ENCODE data around the gene ETFA.
"Not testable (repeated sequence)": the region's sequence is repeated elsewhere in the genome, so short reads cannot be mapped to it uniquely, and the experiment has no call there.

ETFA gene

GRCh38 chr15:76274226-76274625 is 37.0 kb downstream of the ETFA start:
- DNase-seq (ENCODE audit: low read depth, low spot score) = no peak

DNA sequence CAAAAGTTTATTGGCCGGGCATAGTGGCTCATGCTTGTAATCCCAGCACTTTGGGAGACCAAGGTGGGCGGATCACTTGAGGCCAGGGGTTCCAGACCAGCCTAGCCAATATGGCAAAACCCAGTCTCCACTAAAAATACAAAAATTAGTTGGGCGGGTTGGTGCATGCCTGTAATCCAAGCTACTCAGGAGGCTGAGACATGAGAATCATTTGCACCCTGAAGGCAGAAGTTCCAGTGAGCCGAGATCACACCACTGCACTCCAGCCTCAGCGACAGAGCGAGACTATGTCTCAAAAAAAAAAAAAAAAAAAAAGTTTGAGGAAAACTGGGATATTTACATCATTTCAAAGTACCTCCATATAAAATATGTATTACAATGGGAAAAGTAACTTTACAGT is 40.4 kb downstream of the ETFA start:
- no peak for DNase-seq (ENCODE audit: low read depth, low spot score)

GRCh38 chr15:76267077-76267476 is 44.2 kb downstream of the ETFA start:
- DNase-seq (ENCODE audit: low read depth, low spot score) = no peak

DNA sequence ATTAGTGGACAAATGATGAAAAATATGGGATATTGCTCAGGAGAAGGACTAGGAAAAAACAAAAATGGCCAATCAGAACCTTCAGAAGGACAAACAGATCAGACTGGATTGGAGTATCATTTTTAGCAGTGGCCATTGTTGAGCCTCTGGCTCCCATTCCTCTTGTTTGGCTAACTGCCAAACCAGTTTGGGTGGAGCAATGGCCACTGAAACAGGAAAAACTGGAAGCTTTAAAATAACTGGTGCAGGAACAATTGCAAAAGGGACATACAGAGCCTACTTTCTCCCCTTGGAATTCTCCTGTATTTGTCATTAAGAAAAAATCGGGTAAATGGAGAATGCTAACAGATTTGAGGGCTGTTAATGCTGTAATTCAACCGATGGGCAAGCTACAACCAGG is 45.5 kb downstream of the ETFA start:
- not testable (repeated sequence) for DNase-seq (ENCODE audit: low read depth, low spot score)

DNA sequence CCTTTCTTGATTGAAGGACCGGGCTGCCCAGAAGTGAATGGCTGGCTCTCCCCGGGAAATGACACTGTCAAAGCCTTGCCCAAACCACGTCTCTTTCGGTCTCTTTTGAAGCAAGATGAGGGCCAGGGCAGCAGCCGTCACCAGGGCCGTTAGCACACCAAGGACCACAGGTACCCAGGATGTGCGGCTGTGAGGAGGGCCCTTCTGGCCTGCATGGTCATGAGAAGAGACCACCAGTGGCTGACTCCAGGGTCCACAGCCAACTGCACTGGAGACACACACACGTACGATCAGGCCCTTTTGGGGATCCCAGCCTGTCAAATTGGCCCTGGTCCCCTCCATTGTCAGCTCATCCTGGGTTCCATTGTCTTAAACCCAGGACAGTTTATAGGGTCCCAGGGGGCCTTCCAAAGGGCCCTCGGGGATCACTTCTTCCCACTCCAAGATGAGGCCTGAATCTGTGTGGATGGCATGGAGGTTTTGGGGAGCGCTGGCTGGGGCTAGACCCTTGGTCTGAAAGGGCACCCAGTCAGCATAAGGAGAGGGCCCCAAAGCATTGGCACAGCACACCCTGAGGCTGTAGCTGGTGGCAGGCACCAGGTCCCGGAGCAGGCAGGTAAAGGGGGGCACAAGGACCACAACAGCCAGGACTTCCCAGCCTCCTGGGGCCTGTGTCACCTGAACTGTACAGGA is 50.9 kb downstream of the ETFA start:
- DNase-seq (ENCODE audit: low read depth, low spot score) = no peak

GRCh38 chr15:76259392-76259791 is 51.9 kb downstream of the ETFA start:
- no peak for DNase-seq (ENCODE audit: low read depth, low spot score)

DNA sequence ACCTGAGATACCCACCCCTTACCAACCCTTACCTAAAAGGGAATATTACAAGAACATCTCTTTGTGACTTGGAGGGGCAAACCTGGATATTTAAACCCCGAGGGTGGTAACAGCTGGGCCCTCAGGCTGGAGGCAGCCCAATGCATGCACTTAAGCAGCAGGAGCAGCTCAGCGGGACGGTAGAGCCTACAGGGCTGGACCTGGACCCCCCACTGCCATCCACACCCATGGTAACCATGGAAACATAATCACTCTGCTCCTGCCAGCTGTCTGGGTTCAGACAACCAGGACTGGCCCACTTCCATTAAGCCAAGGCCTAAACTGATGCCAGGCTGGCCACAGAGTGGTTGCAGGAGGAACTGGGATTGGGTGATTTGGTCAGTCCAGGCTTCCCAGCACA is 52.8 kb downstream of the ETFA start:
- DNase-seq (ENCODE audit: low read depth, low spot score) = no peak

DNA sequence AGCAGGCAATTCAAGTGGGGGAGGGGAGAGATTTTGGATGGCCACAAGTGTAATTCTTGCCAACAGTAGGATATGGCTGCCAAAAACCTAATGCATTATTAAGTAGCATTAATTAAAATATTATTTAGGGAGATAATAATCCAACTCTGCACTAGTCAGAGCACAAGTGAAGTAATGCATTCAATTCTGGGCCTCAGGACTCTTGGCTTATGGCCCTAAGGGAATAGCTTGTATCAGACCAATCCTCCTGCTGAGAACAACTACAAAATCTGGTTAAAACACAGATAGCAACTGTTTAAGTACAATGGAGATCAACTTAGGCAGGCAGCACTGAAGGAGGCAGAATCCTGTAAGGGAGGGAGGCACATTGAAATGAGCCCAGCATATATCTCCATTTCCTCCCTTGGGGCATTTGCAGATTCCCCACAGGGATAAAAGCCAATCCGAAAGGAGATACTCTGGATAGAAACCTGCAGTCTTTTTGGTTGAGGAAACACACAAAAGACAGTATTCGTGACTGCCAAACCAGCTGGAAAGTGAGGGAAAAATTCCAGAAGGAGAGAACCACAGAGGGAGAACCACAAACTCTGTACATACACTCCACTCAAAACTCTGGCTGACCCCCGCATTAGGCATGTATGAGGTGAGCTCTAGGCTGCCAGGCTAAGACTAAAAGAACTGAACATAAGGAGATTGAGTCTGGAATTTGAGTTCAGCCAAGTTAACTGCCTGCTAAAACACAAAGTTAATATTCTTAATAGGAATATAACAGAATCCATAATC is 57.4 kb downstream of the ETFA start:
- no peak for DNase-seq (ENCODE audit: low read depth, low spot score)

GRCh38 chr15:76252249-76252648 is 59.0 kb downstream of the ETFA start:
- DNase-seq (ENCODE audit: low read depth, low spot score) = no peak

GRCh38 chr15:76251717-76252116 is 59.6 kb downstream of the ETFA start:
- DNase-seq (ENCODE audit: low read depth, low spot score) = no peak

DNA sequence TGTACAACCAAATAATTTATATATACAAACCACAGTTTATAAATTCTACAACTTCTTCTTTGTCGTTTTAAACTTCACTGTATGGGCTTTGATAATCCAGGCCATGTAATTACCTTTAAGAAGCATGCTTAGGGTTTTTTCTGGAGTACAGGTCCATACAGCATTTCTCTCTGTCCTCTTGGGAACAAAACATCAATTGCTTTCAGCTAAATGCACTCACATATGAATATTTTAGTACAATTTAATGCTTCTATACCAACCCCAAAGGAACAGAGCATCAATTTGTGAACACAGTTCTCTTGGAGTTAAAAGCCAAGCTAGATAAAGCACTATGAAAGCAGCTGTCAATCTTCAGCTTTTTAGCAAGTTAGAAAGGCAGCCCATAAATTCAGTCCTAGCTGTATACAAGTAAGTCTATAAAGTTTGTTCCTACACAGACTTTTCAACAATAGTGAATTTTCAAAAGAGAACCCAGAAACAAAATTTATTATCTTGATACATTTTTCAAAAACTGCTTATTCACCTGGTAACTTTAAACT is 66.1 kb downstream of the ETFA start:
- DNase-seq (ENCODE audit: low read depth, low spot score) = no peak

DNA sequence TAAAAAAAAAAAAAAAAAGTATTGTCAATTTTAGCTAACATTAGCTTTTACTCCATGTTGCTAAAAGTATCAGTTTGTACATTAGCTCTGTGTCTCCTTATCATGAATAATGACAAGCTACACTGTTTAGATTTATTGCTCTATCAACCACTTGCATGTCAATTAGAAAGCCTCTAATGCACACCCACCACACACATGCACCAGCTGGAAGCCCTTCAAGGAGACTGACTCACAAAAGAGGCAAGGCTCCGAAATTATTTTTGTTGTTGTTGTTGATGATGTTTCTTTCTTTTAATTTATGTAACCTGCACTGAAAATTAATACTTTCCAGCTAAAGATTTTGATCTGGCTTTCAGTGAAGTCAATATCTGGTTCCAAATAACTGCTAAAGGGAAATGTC is 71.5 kb downstream of the ETFA start:
- DNase-seq (ENCODE audit: low read depth, low spot score) = no peak

GRCh38 chr15:76236350-76236749 is 74.9 kb downstream of the ETFA start:
- DNase-seq (ENCODE audit: low read depth, low spot score) = no peak

- DNase-seq (ENCODE audit: low read depth, low spot score) = no peak
Measured at GRCh38 chr15:76235186-76235826, 76.0 kb downstream of the ETFA start.

- DNase-seq (ENCODE audit: low read depth, low spot score) = no peak
Measured at GRCh38 chr15:76234337-76234889, 76.9 kb downstream of the ETFA start.

GRCh38 chr15:76233921-76234320 is 77.3 kb downstream of the ETFA start:
- DNase-seq (ENCODE audit: low read depth, low spot score) = no peak

DNA sequence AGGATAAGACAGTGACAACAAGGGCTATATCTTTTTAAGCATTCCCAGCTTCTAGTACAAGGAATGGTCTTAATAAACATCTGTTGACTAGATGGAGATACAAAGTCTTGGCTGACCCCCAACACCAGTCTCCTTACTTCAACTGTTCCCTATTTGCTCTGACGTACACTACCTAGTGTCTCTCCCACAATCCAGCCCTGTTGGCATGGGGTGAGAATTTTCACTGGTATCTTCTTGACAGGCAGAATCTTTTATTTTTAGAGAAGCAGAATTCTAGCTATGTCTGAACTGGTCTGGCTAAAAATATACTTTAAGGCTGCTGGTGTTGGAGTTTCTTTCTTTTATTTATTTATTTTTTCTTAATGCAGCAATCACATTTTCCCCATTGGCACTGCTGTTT is 82.0 kb downstream of the ETFA start:
- DNase-seq (ENCODE audit: low read depth, low spot score) = no peak

DNA sequence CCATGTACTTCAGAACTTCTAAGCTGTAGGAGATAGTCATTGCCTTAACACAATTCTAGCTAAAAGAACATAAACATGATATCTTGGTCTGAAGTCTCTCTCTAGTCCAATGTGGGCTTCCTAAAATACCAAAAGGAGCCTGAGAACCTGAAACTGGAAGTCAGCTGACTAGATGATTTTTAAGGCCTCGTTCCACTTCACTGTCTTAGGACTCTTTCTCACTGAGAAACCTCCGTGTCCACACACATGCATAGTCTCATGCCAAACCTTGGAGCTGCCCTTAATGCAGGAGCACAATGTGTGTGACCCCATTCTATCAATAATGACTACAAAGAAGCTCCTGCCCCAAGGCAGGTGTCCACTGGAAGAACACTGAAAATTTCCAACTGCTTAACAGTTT is 87.7 kb downstream of the ETFA start:
- no peak for DNase-seq (ENCODE audit: low read depth, low spot score)

DNA sequence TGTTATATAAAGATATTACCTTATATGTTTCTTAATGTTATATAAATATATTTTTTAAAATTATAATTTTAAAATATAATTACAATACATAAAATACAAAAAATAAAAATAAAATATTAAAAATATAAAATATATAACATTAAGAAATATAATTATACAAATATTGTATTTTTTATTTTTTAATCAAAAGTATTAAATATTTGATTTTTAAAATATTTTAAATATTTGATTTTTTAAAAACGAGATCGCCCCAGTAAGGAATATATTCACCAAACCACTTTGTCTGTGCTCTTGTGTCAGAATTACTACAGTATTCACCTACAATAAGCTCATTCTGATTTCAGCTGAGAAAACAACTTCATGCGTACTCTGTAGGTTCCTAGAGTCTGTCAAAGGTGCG is 89.1 kb downstream of the ETFA start:
- DNase-seq (ENCODE audit: low read depth, low spot score) = no peak

DNA sequence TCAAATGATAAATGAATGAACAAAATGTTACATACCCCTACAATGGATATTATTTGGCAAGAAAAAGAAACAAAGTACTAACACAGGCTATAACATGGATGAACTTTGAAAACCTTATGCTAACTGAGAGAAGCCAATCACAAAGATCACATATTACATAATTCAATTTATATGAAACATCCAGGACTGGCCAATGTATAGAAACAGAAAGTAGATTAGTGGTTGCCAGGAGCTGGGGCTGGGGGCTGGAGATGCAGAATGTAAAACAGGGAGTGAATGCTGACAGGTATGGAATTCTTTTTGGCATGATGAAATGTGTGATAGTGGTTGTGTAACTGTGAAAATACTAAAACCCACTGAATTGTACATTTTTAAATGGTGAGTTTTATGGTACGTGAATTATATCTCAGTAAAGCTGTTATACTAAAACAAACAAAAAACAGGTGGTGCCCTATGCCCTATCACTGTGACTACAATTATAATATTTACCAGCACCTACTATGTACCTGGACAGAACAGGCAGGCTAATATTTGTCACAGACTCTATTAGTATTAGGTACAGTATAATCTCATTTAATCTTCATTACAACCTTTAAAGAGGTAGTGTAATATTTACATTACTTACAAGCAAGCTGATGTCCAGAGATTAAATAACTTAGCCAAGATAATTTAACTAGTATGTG is 90.0 kb downstream of the ETFA start:
- no peak for DNase-seq (ENCODE audit: low read depth, low spot score)

DNA sequence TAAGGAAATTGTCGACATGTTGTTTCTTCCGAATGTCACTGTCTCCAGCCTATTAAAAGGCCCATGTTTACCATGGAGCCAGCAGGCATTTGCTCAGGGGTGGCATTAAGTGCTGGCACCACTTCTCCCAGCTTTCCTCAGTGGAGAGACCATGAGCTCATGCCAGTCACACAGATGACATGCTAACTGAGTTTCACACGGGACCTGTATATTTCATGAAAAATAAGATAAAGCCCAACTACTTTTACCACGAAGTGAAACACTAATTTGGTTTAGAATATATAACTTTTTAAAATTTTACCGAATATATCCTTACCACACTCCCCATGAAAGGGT is 93.4 kb downstream of the ETFA start:
- DNase-seq (ENCODE audit: low read depth, low spot score) = no peak
